Upper lobe of left lung (tissue), 6 donors: Measurements from ENCODE around the gene MTG1. TPM values are rescaled to one million over a fixed set of nuclear protein-coding genes. Genes with fewer than 3 reads are reported as not detected.
A peak's percentile ranks its signal among the peaks of the same experiment; 100 is the strongest.

Experiments used
- ATAC-seq, 2 donors: fragments of 200-7000 bp; cut with Tn5 transposase; one replicate each; pipeline ENCODE4 v1.9.1; 2022; ENCODE audit warnings: mild to moderate bottlenecking in 2 of 2, moderate library complexity in 2 of 2; ENCODE audit not compliant: low FRiP score in 2 of 2
- DNase-seq, 2 donors: peaks; one replicate each; pipeline ENCODE4 v3.0.0-alpha.2; 2019 to 2020
- H3K27ac ChIP-seq, 4 donors: fragments of 200-600 bp; sonication (generic); one replicate each; pipeline ENCODE4 v1.5.1; 2016 to 2019
- H3K27me3 ChIP-seq, 4 donors: fragments of 200-600 bp; sonication (generic); one replicate each; pipeline ENCODE4 v1.5.1; 2017 to 2019
- H3K36me3 ChIP-seq, 4 donors: fragments of 200-600 bp; sonication (generic); one replicate each; pipeline ENCODE4 v1.5.1; 2016 to 2019
- H3K4me1 ChIP-seq, 4 donors: fragments of 200-600 bp; sonication (generic); one replicate each; pipeline ENCODE4 v1.5.1; 2018 to 2019
- H3K4me3 ChIP-seq, 4 donors: fragments of 200-600 bp; sonication (generic); one replicate each; pipeline ENCODE4 v1.5.1; 2017 to 2019; ENCODE audit warnings: mild to moderate bottlenecking in 2 of 4, moderate library complexity in 1 of 4
- H3K9me3 ChIP-seq, 4 donors: fragments of 200-600 bp; sonication (generic); one replicate each; pipeline ENCODE4 v1.5.1; 2018 to 2019
- CTCF ChIP-seq, 6 experiments: fragments of 450-650 bp in 4 of 6; fragments of 200-600 bp in 2 of 6; sonication (generic) in 2 of 6; IDR thresholded peaks; one replicate each; pipeline ENCODE4 v1.5.1; 2016 to 2019; ENCODE audit warnings: antibody characterized with exemption in 6 of 6
- EP300 ChIP-seq, 4 donors: sonication (generic); formaldehyde crosslinking; IDR thresholded peaks; one replicate each; pipeline ENCODE4 v1.5.1; 2017; ENCODE audit warnings: antibody characterized with exemption in 4 of 4, control low read depth in 2 of 4
- POLR2A ChIP-seq, 4 donors: fragments of 450-650 bp; IDR thresholded peaks; one replicate each; pipeline ENCODE4 v1.5.1; 2016 to 2017; ENCODE audit warnings: antibody characterized with exemption in 4 of 4, mild to moderate bottlenecking in 2 of 4
- POLR2AphosphoS5 ChIP-seq, 2 donors: sonication (generic); formaldehyde crosslinking; IDR thresholded peaks; one replicate each; pipeline ENCODE4 v1.5.1; 2017; ENCODE audit warnings: antibody characterized with exemption in 2 of 2
- WGBS, 2 donors: methylation state at CpG; one replicate each; pipeline ENCODE4 v1.1.5; 2017 to 2018; 5-methylcytosine and 5-hydroxymethylcytosine counted together
- total RNA-seq, 6 donors: library from RNA; depleted of rRNA in 4 of 6; stranded (reverse); fragments of >200 nt in 4 of 6; gene quantifications; one replicate each; pipeline versions ENCODE4 v1.1.0 to v1.2.1, GENCODE V29; 2016 to 2021
- donor health status: DM: no; HTN: no; CAD: no; lungs with moderate emphysema.
- donor health status: DM: no; HTN: yes; CAD: no; lungs with severe emphysema.

MTG1 gene
- total RNA-seq, 6 donors from 2014 or later: 21.0 to 155 (median 40.8) TPM

GRCh38 chr10:133351408-133352318 is 42.3 kb upstream of the MTG1 start:
- TF ChIP-seq POLR2A (IDR thresholded peaks at IDR 0.05) (no peak), EP300 (IDR thresholded peaks at IDR 0.05) (no peak), CTCF (IDR thresholded peaks at IDR 0.05) (no peak)
- Histone ChIP-seq H3K9me3 (no peaks in the 10 kb centered on the region), H3K4me3 (no peak overlapping the region), H3K27ac (no peak overlapping the region), H3K36me3 (no peaks in the 10 kb centered on the region), H3K27me3 (peaks cover 0 to 15% (median 0%) of the 10 kb centered on the region in 4 donors), H3K4me1 (peaks cover 2 to 8% (median 4%) of the 10 kb centered on the region in 4 donors)
- peak in 1 of 2 donors; percentile 73 for DNase-seq
- ATAC-seq: no peak
- WGBS, 2 donors: 66 to 75% methylated on average over 13 to 22 of the region's 24 CpGs

- WGBS, 2 donors: 78 to 93% methylated on average over 6 to 15 of the region's 16 CpGs
- TF ChIP-seq CTCF (IDR thresholded peaks at IDR 0.05) (no peak), EP300 (IDR thresholded peaks at IDR 0.05) (no peak), POLR2A (IDR thresholded peaks at IDR 0.05) (no peak), POLR2AphosphoS5 (IDR thresholded peaks at IDR 0.05) (no peak)
- Histone ChIP-seq H3K36me3 (no peaks in the 10 kb centered on the region), H3K4me1 (peaks cover 11 to 20% (median 13%) of the 10 kb centered on the region in 4 donors), H3K27ac (no peak overlapping the region), H3K4me3 (no peak overlapping the region), H3K9me3 (no peaks in the 10 kb centered on the region), H3K27me3 (peaks cover 0 to 2% (median 0%) of the 10 kb centered on the region in 4 donors)
- ATAC-seq (no peak), DNase-seq (peak in 1 of 2 donors; percentile 65)
Measured at GRCh38 chr10:133353202-133353959, 40.6 kb upstream of the MTG1 start.

GRCh38 chr10:133353988-133354605 is 39.9 kb upstream of the MTG1 start:
- ATAC-seq (no peak), DNase-seq (peak in 1 of 2 donors; percentile 48)
- 85 to 99% methylated on average over 10 to 16 of the region's 16 CpGs for whole genome bisulfite sequencing, 2 donors
- no peaks in the 10 kb centered on the region for H3K9me3 ChIP-seq
- peaks cover 11 to 23% (median 13%) of the 10 kb centered on the region in 4 donors for H3K4me1 ChIP-seq
- no peak overlapping the region for H3K27ac ChIP-seq
- TF ChIP-seq EP300 (IDR thresholded peaks at IDR 0.05) (no peak), CTCF (IDR thresholded peaks at IDR 0.05) (no peak), POLR2AphosphoS5 (IDR thresholded peaks at IDR 0.05) (no peak), POLR2A (IDR thresholded peaks at IDR 0.05) (no peak)
- no peaks in the 10 kb centered on the region for H3K36me3 ChIP-seq
- H3K4me3 ChIP-seq: no peak overlapping the region
- peaks cover 0 to 2% (median 0%) of the 10 kb centered on the region in 4 donors for H3K27me3 ChIP-seq

- Histone ChIP-seq H3K4me1 (peaks cover 11 to 23% (median 13%) of the 10 kb centered on the region in 4 donors), H3K9me3 (no peaks in the 10 kb centered on the region), H3K27ac (no peak overlapping the region), H3K36me3 (no peaks in the 10 kb centered on the region), H3K27me3 (peaks cover 0 to 2% (median 0%) of the 10 kb centered on the region in 4 donors), H3K4me3 (no peak overlapping the region)
- ATAC-seq: no peak
- no peak for TF ChIP-seq EP300 (IDR thresholded peaks at IDR 0.05)
- TF ChIP-seq CTCF (IDR thresholded peaks at IDR 0.05): no peak
- no peak for TF ChIP-seq POLR2A (IDR thresholded peaks at IDR 0.05)
- TF ChIP-seq POLR2AphosphoS5 (IDR thresholded peaks at IDR 0.05): no peak
- peak in 1 of 2 donors; percentile 56 for DNase-seq
- 97 to 100% methylated on average over 1 to 12 of the region's 14 CpGs for WGBS, 2 donors
Measured at GRCh38 chr10:133354672-133355240, 39.2 kb upstream of the MTG1 start.
